Spleen (tissue), 11 donors: ENCODE results near the gene GOLGA8B. TPM values are rescaled to one million over a fixed set of nuclear protein-coding genes. Genes with fewer than 3 reads are reported as not detected.

Source experiments
- DNase-seq: peaks from one replicate; pipeline ENCODE4 v3.0.0-alpha.2; 2020
- H3K27ac ChIP-seq, 8 donors: fragments of 200-600 bp; sonication (generic) in 7 of 8; 1 replicate in 4 of 8; 2 replicates in 4 of 8; pipeline versions ENCODE4 v1.5.0 to v1.8.0; 2016 to 2021; ENCODE audit warnings: inconsistent platforms in 4 of 8, mild to moderate bottlenecking in 4 of 8, moderate library complexity in 1 of 8
- H3K27me3 ChIP-seq, 7 donors: fragments of 200-600 bp; sonication (generic) in 6 of 7; replicated peaks in 1 of 7; 1 replicate in 4 of 7; 2 replicates in 3 of 7; pipeline versions ENCODE4 v1.5.0 to v1.8.0; 2016 to 2021; ENCODE audit warnings: inconsistent platforms in 3 of 7, mild to moderate bottlenecking in 1 of 7
- H3K36me3 ChIP-seq, 6 donors: fragments of 200-600 bp; sonication (generic) in 5 of 6; 1 replicate in 4 of 6; 2 replicates in 2 of 6; pipeline versions ENCODE4 v1.5.0 to v1.8.0; 2016 to 2021; ENCODE audit warnings: inconsistent platforms in 2 of 6
- H3K4me1 ChIP-seq, 6 donors: fragments of 200-600 bp; sonication (generic) in 5 of 6; 1 replicate in 3 of 6; 2 replicates in 3 of 6; pipeline versions ENCODE4 v1.5.0 to v1.8.0; 2016 to 2021; ENCODE audit warnings: inconsistent platforms in 3 of 6
- H3K4me3 ChIP-seq, 8 donors: fragments of 200-600 bp; sonication (generic) in 7 of 8; 1 replicate in 4 of 8; 2 replicates in 4 of 8; pipeline versions ENCODE4 v1.5.0 to v1.8.0; 2016 to 2021; ENCODE audit warnings: inconsistent platforms in 4 of 8, mild to moderate bottlenecking in 4 of 8, moderate library complexity in 2 of 8
- H3K9me3 ChIP-seq, 8 donors: fragments of 200-600 bp; sonication (generic) in 7 of 8; 1 replicate in 4 of 8; 2 replicates in 4 of 8; pipeline versions ENCODE4 v1.5.0 to v1.8.0; 2016 to 2021; ENCODE audit warnings: inconsistent platforms in 4 of 8
- CTCF ChIP-seq, 11 experiments: fragments of 200-600 bp in 7 of 11; fragments of 450-650 bp in 4 of 11; sonication (generic) in 4 of 11; IDR thresholded peaks in 8 of 11; conservative IDR thresholded peaks in 3 of 11; 1 replicate in 7 of 11; 2 replicates in 4 of 11; pipeline versions ENCODE4 v1.4.0 to v1.8.0; 2016 to 2021; ENCODE audit warnings: antibody characterized with exemption in 11 of 11, inconsistent platforms in 4 of 11, mild to moderate bottlenecking in 1 of 11
- POLR2A ChIP-seq, 3 donors: fragments of 450-650 bp; IDR thresholded peaks; one replicate each; pipeline ENCODE4 v1.5.1; 2017; ENCODE audit warnings: antibody characterized with exemption in 3 of 3, mild to moderate bottlenecking in 1 of 3
- POLR2AphosphoS5 ChIP-seq, 3 donors: sonication (generic); formaldehyde crosslinking; IDR thresholded peaks; one replicate each; pipeline ENCODE4 v1.5.1; 2017; ENCODE audit warnings: antibody characterized with exemption in 3 of 3
- WGBS, 5 donors: extraction: QIAGEN DNeasy Blood & Tissue Kit in 3 of 5; methylation state at CpG; one replicate each; pipeline versions ENCODE4 v1.1.5 to v1.1.7; 2013 to 2018; 5-methylcytosine and 5-hydroxymethylcytosine counted together
- intact Hi-C: fragments of 100-400 bp; cut with DNase I; formaldehyde crosslinking; loops from one replicate; pipeline ENCODE4 v1.15.0; 2023; ENCODE audit warnings: low total_unique reads
- polyA plus RNA-seq, 3 donors: library from polyadenylated mRNA; stranded (reverse); fragments of 200-250 nt; gene quantifications; one replicate each; pipeline ENCODE4 v1.2.1, GENCODE V29; 2013
- total RNA-seq, 7 donors: library from RNA; depleted of rRNA in 3 of 7; stranded (reverse); fragments of >200 nt in 3 of 7; fragmentation: NEBNext Ultra II Directional in 4 of 7; extraction: Animal tissue kit (Norgen Biotek cat#: 25700) in 4 of 7; gene quantifications; one replicate each; pipeline versions ENCODE4 v1.1.0 to v1.2.1, GENCODE V29; 2016 to 2021
- donor health status: healthy with polysubstance abuse.
- donor health status: DM: no; HTN: no; CAD: no; lungs with moderate emphysema.
- donor health status: DM: no; HTN: no; CAD: no.
- donor health status: Bipolar disorder and iron deficiency.
- donor health status: healthy.
- donor health status: DM: no; HTN: no; CAD: no.
- donor health status: DM: yes; HTN: yes; CAD: no.

The GOLGA8B gene
- total and polyA plus RNA-seq, 10 donors, result 23.2 to 155 (median 110) TPM

GRCh38 chr15:34618073-34618472 is 34.6 kb upstream of the GOLGA8B start:
- no peak for TF ChIP-seq POLR2A (IDR thresholded peaks at IDR 0.05)
- no peak for TF ChIP-seq CTCF (IDR thresholded peaks at IDR 0.05 in 8 of 11, conservative IDR thresholded peaks at IDR 0.05 in 3 of 11)
- TF ChIP-seq POLR2AphosphoS5 (IDR thresholded peaks at IDR 0.05), result no peak
- 71 to 92% (median 85%) methylated on average over 2 of the region's 2 CpGs for WGBS, 5 donors
- Histone ChIP-seq H3K27me3 (peaks cover 0 to 13% (median 0%) of the 10 kb centered on the region in 7 donors), H3K4me1 (peaks cover 0 to 12% (median 6%) of the 10 kb centered on the region in 6 donors), H3K4me3 (no peak overlapping the region), H3K27ac (no peak overlapping the region), H3K36me3 (no peaks in the 10 kb centered on the region), H3K9me3 (no peaks in the 10 kb centered on the region)
- no peak for DNase-seq
- intact Hi-C loops, result no loop called here

GRCh38 chr15:34616613-34617012 is 33.2 kb upstream of the GOLGA8B start:
- TF ChIP-seq CTCF (IDR thresholded peaks at IDR 0.05 in 8 of 11, conservative IDR thresholded peaks at IDR 0.05 in 3 of 11) (no peak), POLR2AphosphoS5 (IDR thresholded peaks at IDR 0.05) (no peak), POLR2A (IDR thresholded peaks at IDR 0.05) (no peak)
- H3K4me3 ChIP-seq, result no peak overlapping the region
- H3K27me3 ChIP-seq, result peaks cover 0 to 13% (median 0%) of the 10 kb centered on the region in 7 donors
- intact Hi-C loops, result no loop called here
- H3K36me3 ChIP-seq, result no peaks in the 10 kb centered on the region
- DNase-seq, result no peak
- H3K9me3 ChIP-seq, result no peaks in the 10 kb centered on the region
- 51 to 79% (median 70%) methylated on average over 5 of the region's 5 CpGs for WGBS, 5 donors
- no peak overlapping the region for H3K27ac ChIP-seq
- peaks cover 0 to 12% (median 6%) of the 10 kb centered on the region in 6 donors for H3K4me1 ChIP-seq

- Histone ChIP-seq H3K36me3 (no peaks in the 10 kb centered on the region), H3K9me3 (no peaks in the 10 kb centered on the region), H3K27me3 (peaks cover 0 to 18% (median 3%) of the 10 kb centered on the region in 7 donors), H3K4me1 (peaks cover 0 to 17% (median 6%) of the 10 kb centered on the region in 6 donors), H3K4me3 (no peak overlapping the region), H3K27ac (no peak overlapping the region)
- 76 to 87% (median 85%) methylated on average over 3 of the region's 3 CpGs for WGBS, 5 donors
- TF ChIP-seq CTCF (IDR thresholded peaks at IDR 0.05 in 8 of 11, conservative IDR thresholded peaks at IDR 0.05 in 3 of 11) (no peak), POLR2AphosphoS5 (IDR thresholded peaks at IDR 0.05) (no peak), POLR2A (IDR thresholded peaks at IDR 0.05) (no peak)
- DNase-seq, result no peak
- intact Hi-C loops, result no loop called here
Measured at GRCh38 chr15:34613997-34614396, 30.5 kb upstream of the GOLGA8B start.

GRCh38 chr15:34613301-34613700 is 29.9 kb upstream of the GOLGA8B start:
- DNase-seq, result no peak
- no peak overlapping the region for H3K4me3 ChIP-seq
- H3K36me3 ChIP-seq, result no peaks in the 10 kb centered on the region
- H3K9me3 ChIP-seq, result no peaks in the 10 kb centered on the region
- 12 to 26% (median 16%) methylated on average over 2 of the region's 2 CpGs for WGBS, 5 donors
- H3K4me1 ChIP-seq, result peaks cover 0 to 17% (median 6%) of the 10 kb centered on the region in 6 donors
- H3K27me3 ChIP-seq, result peaks cover 0 to 16% (median 3%) of the 10 kb centered on the region in 7 donors
- H3K27ac ChIP-seq, result no peak overlapping the region
- TF ChIP-seq POLR2A (IDR thresholded peaks at IDR 0.05) (no peak), CTCF (IDR thresholded peaks at IDR 0.05 in 8 of 11, conservative IDR thresholded peaks at IDR 0.05 in 3 of 11) (no peak), POLR2AphosphoS5 (IDR thresholded peaks at IDR 0.05) (no peak)
- intact Hi-C loops, result no loop called here
